HepG2 (cell line): ENCODE results near the gene TICAM2.

ENCODE experiments used
- POLR2A ChIP-seq, 2 experiments: IDR thresholded peaks; 2 replicates each; pipeline ENCODE4 v1.6.1; 2011; ENCODE audit warnings: low read depth in 2 of 2, low read length in 2 of 2, mild to moderate bottlenecking in 1 of 2, moderate library complexity in 1 of 2; ENCODE audit not compliant: insufficient read depth in 1 of 2
- PPARG ChIP-seq: conservative IDR thresholded peaks from 2 replicates; pipeline ENCODE4 v1.6.1; 2016; ENCODE audit warnings: missing biosample characterization, missing genetic modification reagents
- RBAK ChIP-seq: sonication (generic); formaldehyde crosslinking; IDR thresholded peaks from 2 replicates; pipeline ENCODE4 v1.5.1; 2020; ENCODE audit warnings: mild to moderate bottlenecking, missing genetic modification reagents
- TF ChIP-seq, protein P1 (sequence below): sonication (generic); formaldehyde crosslinking; IDR thresholded peaks from 2 replicates; pipeline ENCODE4 v1.5.0; 2020; ENCODE audit warnings: mild to moderate bottlenecking, missing genetic modification reagents, moderate library complexity

DNA sequence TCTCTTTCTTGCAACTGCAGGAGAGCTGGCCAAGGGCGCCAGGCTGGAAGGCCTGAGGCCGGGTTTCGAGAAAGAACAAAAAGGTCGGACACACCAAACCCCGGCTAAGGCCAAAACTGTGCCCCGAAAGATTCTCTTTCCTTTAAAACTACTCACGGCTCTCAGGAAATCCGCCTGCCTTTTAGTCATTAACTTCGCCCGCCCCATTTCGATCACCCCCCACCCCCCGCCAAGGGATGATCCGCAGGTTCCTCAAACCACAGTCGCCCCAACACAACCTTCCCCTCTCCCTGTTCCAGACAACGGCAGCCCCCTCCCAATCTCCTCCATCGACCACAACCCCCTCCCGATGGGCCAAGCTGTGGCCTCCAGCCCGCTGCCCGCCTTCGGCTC is 58.2 kb downstream of the TICAM2 start:
- TF ChIP-seq, protein P1, sequence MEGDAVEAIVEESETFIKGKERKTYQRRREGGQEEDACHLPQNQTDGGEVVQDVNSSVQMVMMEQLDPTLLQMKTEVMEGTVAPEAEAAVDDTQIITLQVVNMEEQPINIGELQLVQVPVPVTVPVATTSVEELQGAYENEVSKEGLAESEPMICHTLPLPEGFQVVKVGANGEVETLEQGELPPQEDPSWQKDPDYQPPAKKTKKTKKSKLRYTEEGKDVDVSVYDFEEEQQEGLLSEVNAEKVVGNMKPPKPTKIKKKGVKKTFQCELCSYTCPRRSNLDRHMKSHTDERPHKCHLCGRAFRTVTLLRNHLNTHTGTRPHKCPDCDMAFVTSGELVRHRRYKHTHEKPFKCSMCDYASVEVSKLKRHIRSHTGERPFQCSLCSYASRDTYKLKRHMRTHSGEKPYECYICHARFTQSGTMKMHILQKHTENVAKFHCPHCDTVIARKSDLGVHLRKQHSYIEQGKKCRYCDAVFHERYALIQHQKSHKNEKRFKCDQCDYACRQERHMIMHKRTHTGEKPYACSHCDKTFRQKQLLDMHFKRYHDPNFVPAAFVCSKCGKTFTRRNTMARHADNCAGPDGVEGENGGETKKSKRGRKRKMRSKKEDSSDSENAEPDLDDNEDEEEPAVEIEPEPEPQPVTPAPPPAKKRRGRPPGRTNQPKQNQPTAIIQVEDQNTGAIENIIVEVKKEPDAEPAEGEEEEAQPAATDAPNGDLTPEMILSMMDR (CRISPR knock-in tag) = no peak
- TF ChIP-seq RBAK (CRISPR knock-in tag) = no peak
- no peak for TF ChIP-seq PPARG
- TF ChIP-seq POLR2A (IDR thresholded peaks at IDR 0.05; ENCODE audit: insufficient read depth in 1 of 2, low read depth in 2 of 2, low read length in 2 of 2) = no peak
